ENCODE data around the gene ADRB1. TPM values are rescaled to one million over a fixed set of nuclear protein-coding genes. Genes with fewer than 3 reads are reported as not detected.
A peak's percentile ranks its signal among the peaks of the same experiment; 100 is the strongest.

ADRB1 gene
- total RNA-seq (2014; rRNA removed; shearing (Covaris generic)) = 0.12 and 0.13 TPM in 2 replicates

- DNase-seq = peak; percentile 82 to 86
- Histone ChIP-seq H3K27ac (no peak within 1 kb of the TSS), H3K27me3 (0 out of 2 replicates have a peak, but pooled peaks cover 10% of the 10 kb centered on the region), H3K4me1 (no peaks in the 10 kb centered on the region), H3K4me3 (peak within 1 kb of the TSS; percentile 63), H3K9me3 (replicated peaks) (no peaks in the 10 kb centered on the region), H3K36me3 (no peaks in the 10 kb centered on the region)
These were observed at the start of gene ADRB1 for GRCh38 chr10:114043532-114044246. TSS of gene ADRB1 (plus strand) at chr10:114043866. CDS start at chr10:114044133, 267 bp downstream.

DNA sequence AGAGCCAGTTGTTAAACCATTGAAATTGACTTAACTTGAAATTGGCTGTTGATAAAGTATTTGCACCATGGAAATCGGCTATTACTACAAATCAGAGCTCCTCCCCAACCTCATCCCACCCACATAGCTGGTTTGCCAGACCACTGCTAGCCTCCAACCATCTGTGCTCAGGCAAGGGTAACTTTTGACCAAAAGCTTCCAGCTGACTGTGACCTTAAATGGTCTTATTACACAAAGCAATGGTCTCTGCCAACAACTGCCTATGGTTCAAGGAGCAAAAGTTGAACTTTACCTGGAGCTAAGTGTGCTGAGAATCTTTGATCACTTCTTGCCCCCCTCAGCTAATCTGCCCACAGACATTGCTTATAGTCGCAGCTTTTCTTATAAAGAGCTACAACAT, 48.5 kb upstream of the ADRB1 start:
- Histone ChIP-seq H3K4me3 (no peak overlapping the region), H3K27ac (no peak overlapping the region), H3K27me3 (no peaks in the 10 kb centered on the region; the same call in 1 of the 2 replicates), H3K9me3 (replicated peaks) (no peaks in the 10 kb centered on the region), H3K36me3 (no peaks in the 10 kb centered on the region), H3K4me1 (no peaks in the 10 kb centered on the region)
- no peak for DNase-seq

GRCh38 chr10:113997428-113997827, 46.2 kb upstream of the ADRB1 start:
- Histone ChIP-seq H3K4me3 (no peak overlapping the region), H3K27ac (no peak overlapping the region), H3K36me3 (no peaks in the 10 kb centered on the region), H3K9me3 (replicated peaks) (no peaks in the 10 kb centered on the region), H3K27me3 (no peaks in the 10 kb centered on the region), H3K4me1 (no peaks in the 10 kb centered on the region)
- DNase-seq = no peak

GRCh38 chr10:113999531-113999930, 44.1 kb upstream of the ADRB1 start:
- no peaks in the 10 kb centered on the region for H3K36me3 ChIP-seq
- no peaks in the 10 kb centered on the region for H3K9me3 ChIP-seq (replicated peaks)
- no peaks in the 10 kb centered on the region for H3K27me3 ChIP-seq
- H3K4me1 ChIP-seq = no peaks in the 10 kb centered on the region
- no peak for DNase-seq
- no peak overlapping the region for H3K27ac ChIP-seq
- no peak overlapping the region for H3K4me3 ChIP-seq

- Histone ChIP-seq H3K27me3 (no peaks in the 10 kb centered on the region), H3K36me3 (no peaks in the 10 kb centered on the region), H3K27ac (no peak overlapping the region), H3K4me3 (no peak overlapping the region), H3K4me1 (no peaks in the 10 kb centered on the region), H3K9me3 (replicated peaks) (no peaks in the 10 kb centered on the region)
- DNase-seq = no peak
These were observed 43.1 kb upstream of the ADRB1 start for GRCh38 chr10:114000457-114001010.

- Histone ChIP-seq H3K27me3 (no peaks in the 10 kb centered on the region), H3K4me1 (no peaks in the 10 kb centered on the region), H3K9me3 (replicated peaks) (no peaks in the 10 kb centered on the region), H3K36me3 (no peaks in the 10 kb centered on the region), H3K4me3 (no peak overlapping the region), H3K27ac (no peak overlapping the region)
- DNase-seq = no peak
These were observed 41.2 kb upstream of the ADRB1 start for GRCh38 chr10:114002422-114002821.

GRCh38 chr10:114003161-114003941, 40.3 kb upstream of the ADRB1 start:
- Histone ChIP-seq H3K9me3 (replicated peaks) (no peaks in the 10 kb centered on the region), H3K27me3 (no peaks in the 10 kb centered on the region), H3K4me3 (no peak overlapping the region), H3K27ac (no peak overlapping the region), H3K36me3 (no peaks in the 10 kb centered on the region), H3K4me1 (no peaks in the 10 kb centered on the region)
- DNase-seq = no peak

DNA sequence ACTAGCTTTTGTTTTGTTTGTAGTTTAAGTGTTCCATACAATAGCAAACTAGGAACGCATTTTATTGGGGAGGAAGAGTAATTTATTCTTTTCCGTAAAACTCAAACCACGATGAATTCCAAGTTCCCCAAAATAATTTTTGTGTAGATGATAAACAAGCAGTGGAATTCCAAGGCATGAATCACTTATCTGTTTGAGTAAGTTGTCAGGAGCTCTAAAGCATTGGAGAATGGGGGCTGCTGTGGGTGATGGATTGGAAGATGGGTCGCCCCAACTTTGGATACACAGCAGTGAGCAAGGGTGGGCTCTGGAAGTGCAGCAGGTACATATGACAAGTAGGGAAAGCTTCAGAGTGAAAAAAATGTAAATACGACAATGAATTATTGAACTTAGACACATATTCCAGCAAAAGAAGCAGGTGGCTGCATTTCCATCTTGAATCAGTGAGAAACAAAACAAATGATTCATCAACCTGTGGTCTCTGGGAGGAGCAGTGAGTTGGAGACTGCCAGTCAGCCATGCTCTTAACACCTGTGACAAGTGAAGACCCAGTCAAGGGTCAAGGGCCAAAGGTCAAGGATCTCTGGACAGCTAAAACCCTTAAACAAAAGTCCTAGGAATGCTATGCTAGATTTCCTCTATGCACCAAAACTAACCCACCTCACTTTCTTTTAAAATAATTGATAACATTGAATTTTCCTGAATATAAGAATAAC, 34.2 kb upstream of the ADRB1 start:
- Histone ChIP-seq H3K36me3 (no peaks in the 10 kb centered on the region), H3K27ac (no peak overlapping the region), H3K4me3 (no peak overlapping the region), H3K9me3 (replicated peaks) (no peaks in the 10 kb centered on the region), H3K27me3 (no peaks in the 10 kb centered on the region), H3K4me1 (no peaks in the 10 kb centered on the region)
- DNase-seq = no peak

DNA sequence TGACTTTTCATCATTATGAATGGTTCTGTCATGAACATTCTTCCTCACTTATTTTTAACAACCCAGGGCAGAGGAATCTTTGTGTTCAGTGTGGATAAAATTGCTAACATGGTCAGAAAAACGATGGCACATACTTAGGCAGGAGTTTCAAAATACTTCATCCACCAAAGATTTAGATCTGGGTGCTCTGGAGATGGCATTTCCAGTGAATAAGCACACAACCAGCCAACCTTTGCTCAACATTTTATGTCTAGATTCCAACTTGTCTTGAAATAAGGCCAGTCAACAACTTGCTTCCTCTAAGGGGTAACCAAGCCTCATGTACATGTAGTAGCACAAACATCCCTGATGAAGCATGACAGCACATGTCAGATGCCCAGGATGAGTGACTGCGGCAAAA, 33.4 kb upstream of the ADRB1 start:
- no peaks in the 10 kb centered on the region for H3K27me3 ChIP-seq

GRCh38 chr10:114012650-114013049, 31.0 kb upstream of the ADRB1 start:
- Histone ChIP-seq H3K36me3 (no peaks in the 10 kb centered on the region), H3K27me3 (no peaks in the 10 kb centered on the region), H3K27ac (no peak overlapping the region), H3K9me3 (replicated peaks) (peaks cover 12% of the 10 kb centered on the region), H3K4me3 (no peak overlapping the region), H3K4me1 (no peaks in the 10 kb centered on the region)
- DNase-seq = no peak

More for the DNA sequence above, 33.4 kb upstream of the ADRB1 start:
- Histone ChIP-seq H3K9me3 (replicated peaks) (peaks cover 3% of the 10 kb centered on the region; the same call in 1 of the 2 replicates), H3K4me1 (no peaks in the 10 kb centered on the region), H3K36me3 (no peaks in the 10 kb centered on the region), H3K27ac (no peak overlapping the region), H3K4me3 (no peak overlapping the region)
- no peak for DNase-seq

DNA sequence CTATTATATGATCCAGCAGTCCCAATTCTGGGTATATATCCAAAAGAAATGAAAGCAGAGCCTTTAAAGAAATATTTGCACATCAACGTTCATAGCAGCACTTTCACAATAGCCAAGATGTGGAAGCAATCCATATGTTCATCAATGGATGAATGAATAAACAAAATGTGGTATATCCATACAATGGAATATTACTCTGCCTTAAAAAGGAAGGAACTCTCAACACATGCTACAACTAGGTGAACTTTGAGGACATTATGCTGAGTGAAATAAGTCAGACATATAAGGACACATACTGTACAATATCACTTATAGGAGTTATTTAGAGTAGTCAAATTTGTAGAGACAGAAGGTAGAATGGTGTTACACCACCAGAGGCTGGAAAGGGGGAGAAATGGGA, 28.0 kb upstream of the ADRB1 start:
- no peaks in the 10 kb centered on the region for H3K4me1 ChIP-seq
- no peaks in the 10 kb centered on the region for H3K36me3 ChIP-seq
- no peaks in the 10 kb centered on the region for H3K27me3 ChIP-seq
- H3K4me3 ChIP-seq = no peak overlapping the region
- peaks cover 12% of the 10 kb centered on the region for H3K9me3 ChIP-seq (replicated peaks)
- H3K27ac ChIP-seq = no peak overlapping the region
- no peak for DNase-seq

- Histone ChIP-seq H3K4me1 (no peaks in the 10 kb centered on the region), H3K27me3 (0 out of 2 replicates have a peak, but pooled peaks cover 6% of the 10 kb centered on the region), H3K27ac (no peak overlapping the region), H3K9me3 (replicated peaks) (peaks cover 12% of the 10 kb centered on the region), H3K36me3 (no peaks in the 10 kb centered on the region), H3K4me3 (no peak overlapping the region)
- no peak for DNase-seq
These were observed 26.4 kb upstream of the ADRB1 start for GRCh38 chr10:114017271-114017670.

GRCh38 chr10:114017873-114018272, 25.8 kb upstream of the ADRB1 start:
- Histone ChIP-seq H3K9me3 (replicated peaks) (peaks cover 12% of the 10 kb centered on the region), H3K36me3 (no peaks in the 10 kb centered on the region), H3K4me3 (no peak overlapping the region), H3K4me1 (no peaks in the 10 kb centered on the region), H3K27me3 (0 out of 2 replicates have a peak, but pooled peaks cover 6% of the 10 kb centered on the region), H3K27ac (no peak overlapping the region)
- DNase-seq = no peak

- Histone ChIP-seq H3K4me3 (no peak overlapping the region), H3K27ac (no peak overlapping the region), H3K9me3 (replicated peaks) (peaks cover 12% of the 10 kb centered on the region), H3K4me1 (no peaks in the 10 kb centered on the region), H3K36me3 (no peaks in the 10 kb centered on the region), H3K27me3 (0 out of 2 replicates have a peak, but pooled peaks cover 6% of the 10 kb centered on the region)
- no peak for DNase-seq
These were observed 24.4 kb upstream of the ADRB1 start for GRCh38 chr10:114019226-114019625.

Data from SJCRH30 (cell line).